Stimulated activated naive CD4-positive, alpha-beta T cell (primary cell): ENCODE measurements around the gene RPL18A.

Experiments used
- DNase-seq, 6 experiments: peaks; one replicate each; lab custom pipeline; 2025; lab: John Stamatoyannopoulos, UW

The RPL18A gene

DNA sequence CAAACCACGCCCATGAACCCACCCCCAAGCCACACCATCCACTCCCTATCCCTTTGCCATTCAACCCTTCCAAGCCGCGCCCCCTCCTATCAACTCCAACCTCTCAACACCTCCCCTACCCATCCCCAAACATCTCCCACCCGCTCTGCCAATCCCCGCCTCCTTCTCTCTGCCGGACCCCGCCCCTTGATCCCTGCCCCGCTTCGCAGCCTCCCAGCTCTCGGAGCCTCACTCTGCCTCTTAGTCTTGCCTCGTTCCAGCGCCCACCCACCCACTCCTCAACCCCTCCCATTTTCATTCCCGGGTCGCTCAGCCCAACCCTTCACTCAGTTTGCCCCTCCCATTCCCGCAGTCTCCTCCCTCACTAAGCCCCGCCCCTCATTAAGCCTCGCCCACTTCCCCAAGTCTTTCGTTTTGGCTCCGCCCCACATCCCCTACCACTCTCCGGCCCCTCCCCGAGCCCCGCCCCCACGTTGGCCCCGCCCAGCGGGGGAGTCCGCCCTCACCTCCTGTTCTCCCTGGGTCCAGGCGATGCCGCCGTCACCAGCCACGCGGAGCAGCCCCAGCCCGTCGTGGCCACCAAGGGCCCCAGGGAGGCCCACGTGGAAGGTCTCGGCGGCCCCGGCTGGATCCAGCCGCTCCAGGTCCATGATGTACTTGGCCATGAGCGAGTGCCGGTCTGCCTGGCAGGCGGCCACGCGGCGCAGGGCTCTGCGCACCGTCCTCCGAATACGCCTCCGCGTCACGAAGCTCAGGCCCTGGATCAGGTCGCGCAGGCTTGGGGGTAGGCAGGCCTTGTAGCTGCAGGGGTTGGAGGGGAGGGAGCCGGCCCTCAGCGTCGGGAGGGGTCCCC is 17.7 kb upstream of the RPL18A start:
- peak; percentile 18 to 61 (median 48) for DNase-seq

DNA sequence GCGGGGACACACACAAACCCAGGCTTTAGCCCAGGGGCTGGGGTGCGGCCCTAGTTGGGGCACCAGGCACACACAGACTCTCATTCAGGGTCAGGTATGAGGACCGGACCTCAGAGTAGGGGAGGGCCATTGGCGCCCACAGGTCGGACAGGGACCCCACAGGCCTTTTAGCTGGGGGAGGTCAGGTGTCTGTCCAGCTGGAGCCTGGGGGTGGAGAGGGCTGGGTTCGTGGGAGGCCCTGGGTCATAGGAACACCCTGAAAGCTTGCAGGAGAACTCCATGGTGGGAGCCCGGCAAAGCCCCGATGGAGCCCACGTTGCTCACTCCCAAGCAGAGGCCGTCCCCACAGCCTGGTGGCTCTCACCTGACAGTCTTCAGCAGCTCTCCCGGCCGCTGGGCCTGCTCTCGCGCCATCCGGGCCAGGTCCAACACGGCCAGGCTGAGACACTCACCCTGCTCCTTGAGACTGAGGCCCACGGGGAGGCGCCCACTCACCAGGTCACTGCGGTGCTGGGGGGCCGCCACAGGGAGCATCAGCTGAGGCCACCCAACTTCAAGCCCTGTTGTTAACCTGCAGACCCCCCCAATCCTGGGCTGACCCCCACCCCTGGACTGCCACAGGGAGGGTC is 16.9 kb upstream of the RPL18A start:
- DNase-seq, result no peak

DNA sequence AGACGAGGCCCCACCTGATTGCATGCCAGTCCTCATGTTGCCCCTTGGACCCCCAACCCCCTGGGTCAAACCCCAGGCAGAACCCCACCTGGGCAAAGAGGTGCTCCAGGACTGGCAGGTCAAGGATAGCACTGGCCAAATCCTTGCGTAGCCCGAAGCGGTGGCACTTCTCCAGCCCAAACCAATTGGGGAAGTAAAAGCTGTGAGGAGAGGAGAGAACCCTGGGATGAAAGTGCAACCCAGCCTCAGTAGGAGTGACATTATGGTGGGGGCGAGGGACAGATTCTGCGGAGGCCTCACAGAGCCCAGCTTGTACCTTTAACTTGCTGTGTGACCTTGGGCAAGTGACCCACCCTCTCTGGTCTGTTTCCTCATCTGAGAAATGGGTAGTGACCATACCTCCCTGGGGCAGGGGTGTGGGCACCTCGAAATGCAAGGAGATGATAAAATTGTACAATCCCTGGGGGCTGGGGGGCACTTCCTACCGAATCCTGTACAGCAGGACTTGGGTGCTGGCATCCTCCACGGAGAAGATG is 16.4 kb upstream of the RPL18A start:
- DNase-seq, result no peak

DNA sequence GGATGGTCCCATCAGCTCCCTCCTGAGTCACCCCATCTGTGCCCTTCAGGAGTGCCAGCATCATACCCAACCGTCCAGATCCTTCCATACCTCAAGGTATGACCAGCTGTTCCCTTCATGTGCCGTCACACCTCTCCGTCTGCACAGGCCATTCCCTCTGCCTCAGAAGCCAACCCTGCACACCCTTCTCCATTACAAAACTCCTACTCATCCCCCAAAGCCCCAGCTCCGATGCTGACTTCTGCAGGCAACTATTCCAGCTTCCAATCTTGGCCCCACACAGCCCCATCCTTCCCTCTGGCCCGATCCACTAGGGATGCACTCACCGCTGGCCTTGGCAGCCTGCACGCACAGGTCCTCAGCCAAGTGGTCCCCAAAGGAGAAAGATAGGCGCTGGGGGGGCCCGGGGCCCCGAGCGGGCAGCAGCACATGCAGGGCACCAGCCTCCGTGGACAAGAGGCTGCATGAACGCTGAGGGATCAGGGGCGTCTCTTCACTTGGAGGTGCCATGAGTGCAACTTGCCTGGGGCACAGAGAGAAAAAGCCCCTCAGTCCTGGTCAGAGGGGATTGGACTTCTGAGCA is 15.7 kb upstream of the RPL18A start:
- no peak for DNase-seq

DNA sequence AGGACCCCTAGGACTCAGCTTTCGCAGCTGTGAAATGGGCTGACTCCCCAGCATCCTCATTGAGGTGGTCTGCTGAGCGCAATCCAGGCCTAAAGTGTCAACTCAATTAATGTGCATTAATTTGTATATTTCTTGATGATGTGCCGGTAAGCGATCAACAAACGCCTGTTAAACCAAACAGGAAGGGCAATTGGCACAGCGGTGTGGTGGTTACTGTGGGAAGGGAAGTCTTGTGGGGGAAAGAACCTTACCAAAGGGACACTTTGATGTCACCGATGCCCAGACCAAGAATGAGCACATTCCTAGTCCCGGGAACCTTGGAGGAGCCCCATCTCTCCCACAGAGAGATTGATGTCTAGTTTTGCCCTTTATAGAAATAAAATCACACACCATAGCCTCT is 13.6 kb upstream of the RPL18A start:
- DNase-seq, result peak in 5 of 6 experiments; percentile 21 to 55 (median 27)

DNA sequence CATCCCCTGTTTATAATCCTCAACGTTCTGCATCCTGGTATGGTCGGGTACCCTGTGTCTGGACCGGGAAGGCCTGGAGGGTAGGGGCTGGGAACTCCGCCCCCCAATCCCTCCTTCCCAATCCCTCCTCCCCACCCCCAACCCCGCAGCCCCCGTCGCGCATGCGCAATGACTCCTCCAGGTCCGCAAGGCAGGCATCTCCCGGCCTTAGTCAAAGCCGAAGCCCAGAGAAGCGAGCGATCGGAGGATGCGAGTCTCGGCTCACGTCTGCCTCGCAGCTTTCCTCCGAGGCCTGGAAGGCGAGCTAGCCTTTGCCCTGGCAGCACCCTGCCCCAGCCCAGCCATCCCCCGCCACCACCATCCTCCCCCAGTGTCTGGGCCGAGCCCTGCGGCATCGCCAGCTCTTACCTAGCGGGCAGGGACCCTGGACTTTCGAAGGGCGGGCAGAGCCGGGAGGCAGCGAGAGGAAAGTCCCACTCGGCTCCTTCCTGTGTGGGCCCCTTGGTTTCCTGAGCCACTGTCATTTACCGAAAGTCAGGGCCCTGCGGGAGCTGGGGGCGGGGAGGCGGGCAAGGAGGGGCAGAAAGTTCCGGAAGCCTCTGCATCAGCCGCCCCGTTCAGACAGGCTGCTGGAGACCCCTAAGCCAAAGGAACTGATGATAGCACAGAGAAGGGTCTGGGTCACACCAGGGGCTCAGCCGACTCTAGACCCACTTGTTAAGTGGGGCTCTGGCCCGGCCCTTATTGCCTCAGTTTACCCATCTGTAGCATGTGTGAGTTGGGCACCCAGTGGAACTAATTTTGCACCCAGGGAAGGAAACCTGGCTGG is 12.0 kb upstream of the RPL18A start, which contains the start of gene JAK3:
Gene JAK3 (minus strand): TSS at position 445 of the 829 bp plus-strand sequence. CDS start 3,565 bp downstream, outside the sequence.
- peak; percentile 73 to 90 (median 82) for DNase-seq

DNA sequence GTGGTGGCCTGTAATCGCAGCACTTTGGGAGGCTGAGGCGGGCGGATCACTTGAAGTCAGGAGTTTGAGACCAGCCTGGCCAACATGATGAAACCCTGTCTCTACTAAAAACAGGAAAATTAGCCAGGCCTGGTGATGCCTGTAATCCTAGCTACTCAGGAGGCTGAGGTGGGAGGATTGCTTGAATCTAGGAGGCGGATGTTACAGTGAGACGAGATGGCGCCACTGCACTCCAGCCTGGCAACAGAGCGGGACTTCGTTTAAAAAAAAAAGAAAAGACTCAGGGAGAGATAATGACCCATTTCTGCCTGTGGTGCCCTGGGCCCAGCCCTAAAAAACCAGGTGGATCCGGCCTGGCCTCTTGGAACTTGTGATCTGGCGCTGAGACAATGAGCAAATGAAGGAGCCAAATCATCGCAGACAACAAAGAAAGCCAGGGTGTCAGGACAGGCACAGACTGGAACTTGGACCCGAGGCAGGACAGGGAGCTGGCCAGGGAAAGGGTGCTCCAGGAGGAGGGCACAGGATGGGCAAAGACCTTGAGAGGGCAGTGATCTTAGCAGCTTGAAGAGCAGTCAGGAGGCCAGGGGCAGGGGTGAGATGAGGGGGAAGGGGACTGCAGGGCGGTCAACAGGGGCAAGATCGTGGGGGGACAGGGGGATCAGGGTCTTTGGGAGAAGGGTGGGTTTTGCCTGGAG is 11.0 kb upstream of the RPL18A start:
- DNase-seq, result no peak

DNA sequence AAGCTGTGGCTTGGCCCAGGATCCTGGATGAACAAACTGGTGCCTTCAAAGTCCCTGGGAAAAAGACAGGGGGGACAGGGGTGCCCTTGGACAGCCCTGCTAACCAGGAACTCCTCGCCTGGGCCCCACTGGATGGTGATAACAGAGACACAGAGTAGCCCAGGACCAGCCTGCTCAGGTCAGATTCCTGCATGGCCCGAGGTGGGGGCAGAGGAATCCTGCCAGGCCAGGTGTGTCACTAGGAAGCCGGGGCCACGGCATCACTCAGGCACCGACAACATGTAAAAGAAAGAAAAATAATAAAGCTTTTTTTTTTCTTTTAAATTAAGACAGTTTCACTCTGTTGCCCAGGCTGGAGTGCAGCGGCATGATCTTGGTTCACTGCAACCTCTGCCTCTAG is 5.6 kb upstream of the RPL18A start:
- no peak for DNase-seq

DNA sequence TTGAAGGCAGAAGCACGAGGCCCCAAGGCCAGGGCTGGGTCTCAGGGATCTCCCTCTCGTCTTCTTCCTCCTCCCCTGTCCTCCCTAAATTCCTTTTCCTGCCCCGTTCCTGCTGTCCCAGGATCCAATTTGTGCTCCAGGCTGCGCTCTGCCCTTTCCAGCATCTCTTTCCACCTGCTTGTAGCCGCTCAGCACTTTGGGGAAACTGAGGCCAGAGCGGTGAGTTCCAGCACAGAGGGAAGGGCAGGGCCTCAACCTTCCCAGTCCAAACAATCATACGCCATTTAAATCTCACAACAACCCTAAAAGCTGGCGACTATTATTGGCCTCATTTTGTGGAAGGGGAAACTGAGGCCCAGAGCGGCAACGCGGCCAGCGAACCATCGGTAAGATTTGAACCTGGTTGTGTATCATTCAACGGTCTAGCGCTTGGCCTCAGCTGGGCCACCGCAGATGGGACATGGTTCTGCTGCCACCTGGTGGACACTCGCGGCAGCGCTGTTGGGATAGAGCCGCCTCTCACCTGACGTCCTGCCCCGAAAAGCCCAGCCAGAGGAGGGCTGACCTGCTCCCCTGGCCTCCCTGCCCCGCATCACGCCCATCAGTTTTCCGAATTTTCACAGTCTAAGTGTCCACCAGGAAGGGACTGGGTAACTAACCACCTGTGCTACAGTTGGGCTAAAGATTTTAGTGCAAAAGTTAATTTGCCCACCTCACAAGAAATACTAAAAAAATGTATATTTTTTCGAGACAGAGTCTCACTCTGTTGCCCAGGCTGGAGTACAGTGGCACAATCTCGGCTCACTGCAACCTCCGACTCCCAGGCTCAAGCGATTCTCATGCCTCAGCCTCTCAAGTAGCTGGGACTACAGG is 4.2 kb upstream of the RPL18A start:
- DNase-seq, result peak; percentile 57 to 88 (median 83)

DNA sequence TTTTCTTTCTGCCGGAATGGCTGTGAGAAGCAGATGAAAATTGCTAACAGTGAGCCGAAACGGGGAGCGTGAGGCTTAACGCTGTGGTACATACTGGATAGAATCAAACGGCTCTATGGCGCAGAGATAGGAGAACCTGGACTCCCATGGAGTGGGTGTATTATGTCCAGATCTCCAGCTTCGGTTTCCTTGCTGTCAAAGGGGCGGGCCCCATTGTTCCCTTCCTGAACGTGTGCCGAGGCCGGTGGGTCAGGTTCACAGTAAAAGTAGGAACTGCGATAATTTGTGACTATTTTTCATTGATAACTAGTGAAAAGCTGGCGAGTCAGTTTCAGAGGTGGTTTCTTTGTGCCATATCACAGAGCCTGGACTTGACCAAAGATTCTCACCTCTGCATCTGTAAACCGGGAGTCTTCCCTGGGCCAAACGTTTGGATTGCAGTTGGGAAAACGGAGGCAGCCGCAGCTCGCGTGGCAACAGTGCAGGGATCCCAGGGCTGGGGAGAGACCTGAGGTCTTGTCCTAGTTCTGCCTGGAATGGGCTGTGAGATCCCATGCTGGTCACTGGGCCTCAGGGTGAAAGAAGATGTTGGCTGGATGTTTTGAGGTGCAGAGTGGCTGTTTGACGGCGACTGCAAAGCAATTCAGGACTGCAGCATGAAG is 752 bp downstream of the RPL18A start:
- DNase-seq, result no peak

DNA sequence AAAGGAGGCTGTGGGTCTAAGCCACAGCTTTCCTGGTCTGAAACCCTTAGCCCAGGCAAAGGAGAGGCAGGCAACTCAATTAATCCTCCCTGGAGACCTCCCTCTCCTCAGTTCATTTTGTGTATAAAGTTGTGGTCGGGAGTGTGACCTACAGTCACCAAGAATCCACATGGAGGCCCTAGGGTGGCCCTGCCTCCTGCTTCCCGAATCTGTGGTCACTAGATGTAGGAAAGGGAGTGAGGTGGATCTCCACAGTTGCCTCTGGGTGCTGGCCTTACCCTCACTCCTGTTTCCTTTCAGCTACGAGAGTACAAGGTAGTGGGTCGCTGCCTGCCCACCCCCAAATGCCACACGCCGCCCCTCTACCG is 1.3 kb downstream of the RPL18A start:
- no peak for DNase-seq

DNA sequence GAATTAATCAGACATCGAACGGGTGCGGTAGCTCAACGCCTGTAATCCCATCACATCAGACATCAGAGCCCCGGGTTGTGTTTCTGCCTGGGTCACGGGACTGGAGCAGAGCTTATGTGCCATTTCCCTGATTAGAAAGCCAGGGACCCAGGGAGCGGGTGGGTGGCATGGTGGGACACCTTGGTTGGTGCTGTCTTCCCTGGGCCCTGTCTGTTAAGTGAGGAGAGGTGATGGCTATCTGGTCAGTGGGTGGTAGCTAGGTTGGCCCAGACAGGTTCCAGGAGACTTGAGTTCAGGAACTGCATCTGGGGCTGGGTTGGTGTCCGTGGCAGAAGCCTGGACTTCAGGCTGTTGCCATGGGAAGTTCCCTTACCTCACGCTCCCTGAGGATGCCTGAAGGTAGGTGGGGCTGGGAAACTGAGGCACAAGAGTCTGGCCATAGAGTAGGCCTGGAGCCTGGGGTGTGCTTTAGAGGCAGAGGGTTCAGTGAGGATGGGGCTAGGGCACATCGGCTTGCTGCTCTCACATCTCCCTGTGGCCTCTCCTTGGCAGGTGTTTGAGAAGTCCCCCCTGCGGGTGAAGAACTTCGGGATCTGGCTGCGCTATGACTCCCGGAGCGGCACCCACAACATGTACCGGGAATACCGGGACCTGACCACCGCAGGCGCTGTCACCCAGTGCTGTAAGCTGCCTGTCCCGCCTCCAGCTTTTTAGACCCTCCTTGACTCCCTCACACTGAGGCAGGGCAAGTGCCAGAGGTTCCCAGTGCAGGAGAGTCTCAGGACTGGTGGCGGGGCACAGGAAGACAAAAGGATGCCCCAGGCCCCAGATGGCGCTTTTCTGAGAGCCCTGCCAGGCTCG is 2.1 kb downstream of the RPL18A start:
- no peak for DNase-seq

DNA sequence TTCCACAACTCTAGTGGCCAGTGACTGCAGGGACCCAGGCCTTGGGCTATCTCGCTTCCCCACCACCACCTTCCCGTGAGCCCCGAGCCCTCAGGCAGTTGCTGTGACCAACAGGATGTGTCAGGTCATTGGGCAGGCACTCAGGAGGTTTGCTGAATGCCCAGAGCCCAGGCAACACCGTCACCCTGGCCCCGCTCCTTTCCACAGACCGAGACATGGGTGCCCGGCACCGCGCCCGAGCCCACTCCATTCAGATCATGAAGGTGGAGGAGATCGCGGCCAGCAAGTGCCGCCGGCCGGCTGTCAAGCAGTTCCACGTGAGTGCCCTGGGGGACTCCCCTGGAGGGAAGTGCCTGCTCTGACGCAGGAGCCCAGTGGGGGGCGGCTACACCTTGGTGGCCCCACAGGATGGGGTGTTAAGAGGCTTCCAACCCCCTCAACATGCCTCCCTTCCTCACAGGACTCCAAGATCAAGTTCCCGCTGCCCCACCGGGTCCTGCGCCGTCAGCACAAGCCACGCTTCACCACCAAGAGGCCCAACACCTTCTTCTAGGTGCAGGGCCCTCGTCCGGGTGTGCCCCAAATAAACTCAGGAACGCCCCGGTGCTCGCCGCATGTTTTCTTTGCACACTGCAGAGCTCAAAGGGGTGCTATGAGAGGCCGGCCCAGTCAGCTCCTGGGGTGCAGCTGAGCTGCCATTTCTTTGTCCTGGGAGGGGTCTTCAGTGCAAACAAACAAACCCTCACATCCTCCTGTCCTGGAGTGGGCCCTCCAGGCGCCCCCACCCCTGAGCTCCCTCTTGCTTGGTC is 3.2 kb downstream of the RPL18A start:
- no peak for DNase-seq

DNA sequence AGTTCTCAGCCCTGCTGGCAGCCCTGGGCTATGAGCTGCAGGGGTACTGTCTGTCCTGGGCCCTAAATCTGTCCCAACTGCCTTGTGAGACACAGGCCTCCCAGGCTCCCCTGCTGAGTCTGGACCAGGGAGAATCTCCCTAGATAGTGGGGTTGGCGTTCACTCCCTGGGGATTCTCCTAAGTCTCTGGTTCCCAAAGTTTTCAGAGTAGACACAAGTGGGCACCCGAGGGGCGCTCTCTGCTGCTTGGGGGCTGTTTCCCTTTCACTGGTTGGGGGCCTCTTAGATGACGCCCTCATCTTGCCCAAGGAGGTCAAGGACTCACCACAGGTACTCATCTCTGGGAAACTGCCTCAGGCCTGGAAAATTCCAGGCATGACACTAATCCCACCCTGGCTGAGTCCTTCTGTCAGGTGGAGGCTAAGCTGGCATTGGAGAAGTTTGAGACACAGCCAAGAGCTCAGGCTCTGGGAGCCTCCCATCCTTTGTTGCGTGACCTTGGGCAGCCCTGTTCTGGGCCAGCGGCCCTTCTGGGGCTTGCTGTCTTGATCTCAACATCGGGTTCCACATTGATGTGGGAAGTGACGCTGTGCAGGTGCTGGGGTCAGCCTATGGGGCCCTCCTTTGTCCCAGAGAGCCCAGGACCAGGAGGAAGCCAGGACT is 3.9 kb downstream of the RPL18A start:
- no peak for DNase-seq

DNA sequence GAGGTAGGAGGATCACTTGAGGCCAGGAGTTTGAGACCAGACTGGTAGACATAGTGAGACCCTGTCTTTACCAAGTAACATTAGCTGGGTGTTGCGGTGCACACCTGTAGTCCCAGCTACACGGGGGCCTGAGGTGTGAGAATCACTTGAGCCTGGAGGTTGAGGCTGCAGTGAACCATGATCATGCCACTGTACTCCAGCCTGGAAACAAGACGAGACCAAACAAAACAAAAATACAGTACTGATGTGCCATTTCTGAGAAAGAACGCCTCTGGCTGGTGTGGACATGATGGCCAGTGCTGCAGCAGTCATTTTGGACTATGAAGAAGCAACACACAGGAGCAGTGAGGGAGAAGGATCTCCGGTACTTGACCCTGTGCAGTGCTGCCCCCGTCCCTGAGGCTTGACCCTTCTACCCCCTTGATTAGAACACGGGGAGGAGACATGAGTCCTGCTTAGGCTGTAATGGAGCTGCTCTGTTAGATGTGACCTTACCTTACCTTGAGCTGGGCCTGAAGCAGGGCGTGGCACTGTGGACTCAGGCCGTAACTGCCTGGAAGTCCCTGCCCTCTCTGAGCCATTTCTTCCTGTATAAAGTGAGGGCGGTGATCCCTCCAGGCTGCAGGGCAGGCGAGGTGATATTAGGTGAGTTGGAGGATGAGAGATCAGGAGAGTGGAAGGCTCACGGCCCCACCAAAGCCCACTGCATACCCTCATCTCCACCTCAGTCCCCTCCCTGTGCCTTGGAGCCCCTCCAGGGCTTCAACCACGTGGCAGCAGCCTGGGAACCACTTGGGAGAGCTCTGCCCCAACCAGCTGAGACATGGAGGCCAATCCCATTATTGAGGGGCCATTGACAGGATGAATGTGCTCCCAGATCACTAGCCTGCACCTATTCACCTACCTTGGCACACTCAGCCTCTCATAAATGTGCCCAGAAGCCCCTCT is 5.9 kb downstream of the RPL18A start:
- DNase-seq, result no peak

DNA sequence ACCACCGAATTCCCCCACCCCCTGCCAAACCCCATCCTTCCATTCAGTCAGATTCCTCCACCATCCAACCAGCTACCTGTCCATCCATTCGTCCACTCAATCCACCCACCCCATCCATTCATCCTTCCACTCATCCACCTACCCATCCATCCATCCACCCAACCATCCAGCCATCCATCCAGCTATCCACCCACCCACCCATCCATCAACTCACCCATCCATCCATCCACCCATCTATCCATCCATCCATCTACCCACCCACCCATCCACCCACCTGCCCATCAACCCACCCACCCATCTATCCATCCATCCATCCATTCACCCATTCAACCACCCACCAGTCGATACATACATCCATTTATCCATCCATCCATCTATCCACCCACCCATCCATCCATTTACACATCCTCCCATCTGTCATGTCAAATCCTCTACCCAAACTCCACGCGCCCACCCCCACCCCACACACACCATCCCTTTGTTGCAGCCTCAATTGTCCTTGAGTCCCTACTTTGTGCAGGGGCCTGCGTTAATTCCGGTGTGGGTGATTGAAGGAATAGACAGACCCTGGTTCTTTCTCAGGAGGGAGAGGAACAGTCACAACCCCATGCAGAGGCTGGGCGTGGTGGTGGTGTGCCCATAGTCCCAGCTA is 6.7 kb downstream of the RPL18A start:
- no peak for DNase-seq
